ENCODE data around the gene RAET1G.
"Not testable (repeated sequence)": the region's sequence is repeated elsewhere in the genome, so short reads cannot be mapped to it uniquely, and the experiment has no call there.

RAET1G gene

GRCh38 chr6:149953390-149953789, 30.5 kb upstream of the RAET1G start:
- H3K4me3 ChIP-seq (ENCODE audit: low read depth, low read length); H3K4me1 ChIP-seq (ENCODE audit: control insufficient read depth, insufficient read depth, low read length); H3K36me3 ChIP-seq (ENCODE audit: control insufficient read depth, insufficient read depth, low read length); H3K9ac ChIP-seq (ENCODE audit: low read depth, low read length); H3K9me3 ChIP-seq (ENCODE audit: control insufficient read depth, insufficient read depth, low read length); H3K27ac ChIP-seq (ENCODE audit: low read depth, low read length): not testable (repeated sequence)
- H3K27me3 ChIP-seq (ENCODE audit: control insufficient read depth, insufficient read depth, low read length): peaks cover 98% of the 10 kb centered on the region

- H3K27me3 ChIP-seq (ENCODE audit: control insufficient read depth, insufficient read depth, low read length): peaks cover 91% of the 10 kb centered on the region
- no peaks in the 10 kb centered on the region for H3K4me1 ChIP-seq (ENCODE audit: control insufficient read depth, insufficient read depth, low read length)
- H3K27ac ChIP-seq (ENCODE audit: low read depth, low read length): no peak overlapping the region
- H3K4me3 ChIP-seq (ENCODE audit: low read depth, low read length): no peak overlapping the region
- H3K9ac ChIP-seq (ENCODE audit: low read depth, low read length): no peak overlapping the region
- no peaks in the 10 kb centered on the region for H3K36me3 ChIP-seq (ENCODE audit: control insufficient read depth, insufficient read depth, low read length)
- no peaks in the 10 kb centered on the region for H3K9me3 ChIP-seq (ENCODE audit: control insufficient read depth, insufficient read depth, low read length)
Measured at GRCh38 chr6:149951626-149952025, 28.7 kb upstream of the RAET1G start.

- Histone ChIP-seq H3K36me3 (ENCODE audit: control insufficient read depth, insufficient read depth, low read length) (no peaks in the 10 kb centered on the region), H3K4me3 (ENCODE audit: low read depth, low read length) (no peak overlapping the region), H3K4me1 (ENCODE audit: control insufficient read depth, insufficient read depth, low read length) (no peaks in the 10 kb centered on the region), H3K27ac (ENCODE audit: low read depth, low read length) (no peak overlapping the region), H3K9me3 (ENCODE audit: control insufficient read depth, insufficient read depth, low read length) (no peaks in the 10 kb centered on the region), H3K27me3 (ENCODE audit: control insufficient read depth, insufficient read depth, low read length) (peaks cover 91% of the 10 kb centered on the region), H3K9ac (ENCODE audit: low read depth, low read length) (no peak overlapping the region)
Measured at GRCh38 chr6:149951096-149951495, 28.2 kb upstream of the RAET1G start.

GRCh38 chr6:149950423-149950822, 27.5 kb upstream of the RAET1G start:
- Histone ChIP-seq H3K9me3 (ENCODE audit: control insufficient read depth, insufficient read depth, low read length) (no peaks in the 10 kb centered on the region), H3K36me3 (ENCODE audit: control insufficient read depth, insufficient read depth, low read length) (no peaks in the 10 kb centered on the region), H3K27ac (ENCODE audit: low read depth, low read length) (no peak overlapping the region), H3K9ac (ENCODE audit: low read depth, low read length) (no peak overlapping the region), H3K4me1 (ENCODE audit: control insufficient read depth, insufficient read depth, low read length) (no peaks in the 10 kb centered on the region), H3K27me3 (ENCODE audit: control insufficient read depth, insufficient read depth, low read length) (peaks cover 85% of the 10 kb centered on the region), H3K4me3 (ENCODE audit: low read depth, low read length) (no peak overlapping the region)

- Histone ChIP-seq H3K27ac (ENCODE audit: low read depth, low read length) (no peak overlapping the region), H3K4me3 (ENCODE audit: low read depth, low read length) (no peak overlapping the region), H3K9me3 (ENCODE audit: control insufficient read depth, insufficient read depth, low read length) (no peaks in the 10 kb centered on the region), H3K27me3 (ENCODE audit: control insufficient read depth, insufficient read depth, low read length) (peaks cover 75% of the 10 kb centered on the region), H3K9ac (ENCODE audit: low read depth, low read length) (no peak overlapping the region), H3K36me3 (ENCODE audit: control insufficient read depth, insufficient read depth, low read length) (no peaks in the 10 kb centered on the region), H3K4me1 (ENCODE audit: control insufficient read depth, insufficient read depth, low read length) (no peaks in the 10 kb centered on the region)
Measured at GRCh38 chr6:149948616-149949015, 25.7 kb upstream of the RAET1G start.

- Histone ChIP-seq H3K9ac (ENCODE audit: low read depth, low read length) (no peak overlapping the region), H3K27me3 (ENCODE audit: control insufficient read depth, insufficient read depth, low read length) (peaks cover 75% of the 10 kb centered on the region), H3K9me3 (ENCODE audit: control insufficient read depth, insufficient read depth, low read length) (no peaks in the 10 kb centered on the region), H3K27ac (ENCODE audit: low read depth, low read length) (no peak overlapping the region), H3K4me1 (ENCODE audit: control insufficient read depth, insufficient read depth, low read length) (no peaks in the 10 kb centered on the region), H3K4me3 (ENCODE audit: low read depth, low read length) (no peak overlapping the region), H3K36me3 (ENCODE audit: control insufficient read depth, insufficient read depth, low read length) (no peaks in the 10 kb centered on the region)
Measured at GRCh38 chr6:149948011-149948410, 25.1 kb upstream of the RAET1G start.

- not testable (repeated sequence) for H3K9ac ChIP-seq (ENCODE audit: low read depth, low read length); H3K27ac ChIP-seq (ENCODE audit: low read depth, low read length); H3K4me3 ChIP-seq (ENCODE audit: low read depth, low read length); H3K36me3 ChIP-seq (ENCODE audit: control insufficient read depth, insufficient read depth, low read length); H3K4me1 ChIP-seq (ENCODE audit: control insufficient read depth, insufficient read depth, low read length); H3K9me3 ChIP-seq (ENCODE audit: control insufficient read depth, insufficient read depth, low read length)
- peaks cover 75% of the 10 kb centered on the region for H3K27me3 ChIP-seq (ENCODE audit: control insufficient read depth, insufficient read depth, low read length)
Measured at GRCh38 chr6:149947533-149947932, 24.6 kb upstream of the RAET1G start.

- not testable (repeated sequence) for H3K4me3 ChIP-seq (ENCODE audit: low read depth, low read length); H3K36me3 ChIP-seq (ENCODE audit: control insufficient read depth, insufficient read depth, low read length); H3K9ac ChIP-seq (ENCODE audit: low read depth, low read length); H3K9me3 ChIP-seq (ENCODE audit: control insufficient read depth, insufficient read depth, low read length); H3K27ac ChIP-seq (ENCODE audit: low read depth, low read length); H3K4me1 ChIP-seq (ENCODE audit: control insufficient read depth, insufficient read depth, low read length)
- peaks cover 75% of the 10 kb centered on the region for H3K27me3 ChIP-seq (ENCODE audit: control insufficient read depth, insufficient read depth, low read length)
Measured at GRCh38 chr6:149946631-149947030, 23.7 kb upstream of the RAET1G start.

GRCh38 chr6:149945276-149945675, 22.4 kb upstream of the RAET1G start:
- peaks cover 75% of the 10 kb centered on the region for H3K27me3 ChIP-seq (ENCODE audit: control insufficient read depth, insufficient read depth, low read length)
- H3K9ac ChIP-seq (ENCODE audit: low read depth, low read length); H3K36me3 ChIP-seq (ENCODE audit: control insufficient read depth, insufficient read depth, low read length): not testable (repeated sequence)

GRCh38 chr6:149943321-149943720, 20.4 kb upstream of the RAET1G start:
- H3K4me3 ChIP-seq (ENCODE audit: low read depth, low read length); H3K27ac ChIP-seq (ENCODE audit: low read depth, low read length); H3K9me3 ChIP-seq (ENCODE audit: control insufficient read depth, insufficient read depth, low read length); H3K4me1 ChIP-seq (ENCODE audit: control insufficient read depth, insufficient read depth, low read length); H3K9ac ChIP-seq (ENCODE audit: low read depth, low read length); H3K36me3 ChIP-seq (ENCODE audit: control insufficient read depth, insufficient read depth, low read length): not testable (repeated sequence)
- H3K27me3 ChIP-seq (ENCODE audit: control insufficient read depth, insufficient read depth, low read length): peaks cover 77% of the 10 kb centered on the region

More at GRCh38 chr6:149945276-149945675, 22.4 kb upstream of the RAET1G start:
- not testable (repeated sequence) for H3K4me3 ChIP-seq (ENCODE audit: low read depth, low read length); H3K4me1 ChIP-seq (ENCODE audit: control insufficient read depth, insufficient read depth, low read length); H3K27ac ChIP-seq (ENCODE audit: low read depth, low read length); H3K9me3 ChIP-seq (ENCODE audit: control insufficient read depth, insufficient read depth, low read length)

GRCh38 chr6:149942461-149942829, 19.5 kb upstream of the RAET1G start:
- H3K27ac ChIP-seq (ENCODE audit: low read depth, low read length): no peak overlapping the region
- no peak overlapping the region for H3K9ac ChIP-seq (ENCODE audit: low read depth, low read length)
- no peaks in the 10 kb centered on the region for H3K9me3 ChIP-seq (ENCODE audit: control insufficient read depth, insufficient read depth, low read length)
- peaks cover 78% of the 10 kb centered on the region for H3K27me3 ChIP-seq (ENCODE audit: control insufficient read depth, insufficient read depth, low read length)
- H3K36me3 ChIP-seq (ENCODE audit: control insufficient read depth, insufficient read depth, low read length): no peaks in the 10 kb centered on the region
- H3K4me1 ChIP-seq (ENCODE audit: control insufficient read depth, insufficient read depth, low read length): peaks cover 7% of the 10 kb centered on the region; the same call in 1 of the 2 replicates
- peak overlapping the region; percentile 63 for H3K4me3 ChIP-seq (ENCODE audit: low read depth, low read length)
